CD4-positive, alpha-beta memory T cell (primary cell): ENCODE measurements around the gene LRRC45. TPM values are rescaled to one million over a fixed set of nuclear protein-coding genes. Genes with fewer than 3 reads are reported as not detected.

ENCODE experiments used
- CTCF ChIA-PET: fragments of 350-600 bp; sonication (Branson Sonifier 250); formaldehyde crosslinking; loops from one replicate; lab custom pipeline; 2021; ENCODE audit warnings: inconsistent platforms; ENCODE audit not compliant: partially characterized antibody; lab: Charles Lee
- POLR2A ChIA-PET: fragments of 350-600 bp; sonication (Branson Sonifier 250); formaldehyde crosslinking; loops from one replicate; lab custom pipeline; 2021; ENCODE audit not compliant: partially characterized antibody; lab: Charles Lee
- DNase-seq, 5 donors: peaks; one replicate each; pipeline versions ENCODE4 v3.0.0 to v3.0.0-alpha.2; 2020 to 2022; ENCODE audit warnings: mixed read lengths in 1 of 5
- H3K27ac ChIP-seq: one replicate; pipeline ENCODE4 v1.7.0; 2013; ENCODE audit warnings: low read depth, low read length
- H3K27me3 ChIP-seq: 2 replicates; pipeline ENCODE4 v1.7.0; 2013; ENCODE audit warnings: mild to moderate bottlenecking, low read length, moderate library complexity; ENCODE audit not compliant: insufficient read depth
- H3K36me3 ChIP-seq: 2 replicates; pipeline ENCODE4 v1.7.0; 2013; ENCODE audit warnings: mild to moderate bottlenecking, low read length, moderate library complexity; ENCODE audit not compliant: insufficient read depth
- H3K4me1 ChIP-seq: 2 replicates; pipeline ENCODE4 v1.7.0; 2013; ENCODE audit warnings: mild to moderate bottlenecking, low read length, moderate library complexity; ENCODE audit not compliant: insufficient read depth
- H3K4me3 ChIP-seq, 2 donors: one replicate each; pipeline ENCODE4 v1.7.0; 2013; ENCODE audit warnings: low read length in 2 of 2, mild to moderate bottlenecking in 1 of 2
- H3K9me3 ChIP-seq, 2 donors: one replicate each; pipeline ENCODE4 v1.7.0; 2013; ENCODE audit warnings: low read length in 2 of 2, control low read depth in 1 of 2; ENCODE audit not compliant: control insufficient read depth in 1 of 2
- H3K27ac Mint-ChIP-seq, 7 donors: one replicate each; pipeline ENCODE4 v1.8.0; 2020 to 2021; ENCODE audit warnings: mixed read lengths in 7 of 7, mild to moderate bottlenecking in 6 of 7, inconsistent platforms in 3 of 7, moderate library complexity in 3 of 7
- H3K27me3 Mint-ChIP-seq, 2 donors: one replicate each; pipeline ENCODE4 v1.8.0; 2020 to 2021; ENCODE audit warnings: mixed read lengths in 2 of 2
- H3K36me3 Mint-ChIP-seq, 2 donors: one replicate each; pipeline ENCODE4 v1.8.0; 2020 to 2021; ENCODE audit warnings: mixed read lengths in 2 of 2, inconsistent platforms in 1 of 2, mild to moderate bottlenecking in 1 of 2
- H3K4me1 Mint-ChIP-seq, 4 donors: one replicate each; pipeline ENCODE4 v1.8.0; 2020 to 2021; ENCODE audit warnings: mixed read lengths in 4 of 4, mild to moderate bottlenecking in 1 of 4
- H3K4me3 Mint-ChIP-seq, 8 donors: one replicate each; pipeline ENCODE4 v1.8.0; 2020 to 2021; ENCODE audit warnings: mixed read lengths in 8 of 8, mild to moderate bottlenecking in 7 of 8, moderate library complexity in 6 of 8, inconsistent platforms in 3 of 8
- H3K9me3 Mint-ChIP-seq, 8 donors: one replicate each; pipeline ENCODE4 v1.8.0; 2020 to 2021; ENCODE audit warnings: mixed read lengths in 8 of 8, mild to moderate bottlenecking in 5 of 8, inconsistent platforms in 3 of 8, moderate library complexity in 1 of 8
- intact Hi-C: fragments of 100-400 bp; cut with micrococcal nuclease; formaldehyde crosslinking; loops from one replicate; pipeline ENCODE4 v1.15.1; 2023
- polyA plus RNA-seq, 2 donors: library from polyadenylated mRNA; unstranded; fragments of 300-500 nt; fragmentation: Illumina TruSeq; gene quantifications; one replicate each; pipeline ENCODE4 v1.2.3, GENCODE V29; 2021
- total RNA-seq, 2 experiments: library from RNA; stranded (reverse); gene quantifications; one replicate each; pipeline ENCODE4 v1.2.3, GENCODE V29; 2021

Gene LRRC45
- total and polyA plus RNA-seq, 4 experiments from 2014 or later, result 5.7 to 18.7 (median 13.1) TPM

DNA sequence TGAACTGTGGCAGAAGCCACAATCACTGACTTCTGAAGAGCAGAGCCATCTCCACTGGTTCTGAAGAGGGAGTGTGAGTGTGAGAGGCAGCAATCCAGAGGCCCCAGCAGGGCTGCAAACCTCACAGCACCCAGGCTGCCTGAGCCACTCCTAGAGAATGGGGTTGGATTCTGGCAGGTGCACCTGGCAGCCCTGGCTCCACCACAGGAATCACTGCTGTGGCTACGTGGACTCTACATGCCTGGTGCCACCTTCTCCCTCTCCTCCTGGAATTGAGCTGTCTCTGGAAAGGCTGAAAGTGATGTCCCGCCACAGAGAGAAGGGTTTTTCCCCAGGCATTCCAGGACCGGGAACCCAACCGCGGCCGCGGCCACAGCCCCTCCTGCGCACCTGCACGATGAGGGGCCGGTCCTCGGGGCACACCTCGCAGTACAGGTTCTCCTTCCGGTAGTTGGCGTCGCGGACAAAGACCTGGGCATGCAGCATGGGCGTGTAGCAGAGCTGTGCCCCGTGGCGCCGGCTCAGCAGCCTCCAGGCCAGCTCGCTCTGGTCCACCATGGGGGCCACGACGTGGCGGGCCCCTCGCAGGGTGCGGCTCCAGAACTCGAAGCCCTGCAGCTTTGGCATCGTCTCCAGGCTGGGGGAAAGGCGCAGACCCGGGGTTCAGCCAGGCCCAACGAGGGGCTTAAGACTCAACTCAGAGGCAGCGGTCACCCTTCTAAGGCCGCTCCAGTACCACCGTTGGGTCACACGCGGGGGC is 41.5 kb downstream of the LRRC45 start:
- H3K27me3 ChIP-seq, result no peaks in the 10 kb centered on the region
- ChIA-PET POLR2A (interaction anchor here (1.0 to 3.9 kb wide), 11 partner anchors 8 to 81 kb away, joined by 4 to 27 read pairs (median 15); partner anchors contain the start of genes CENPX, DCXR, FASN and GPS1), CTCF (interaction anchor here (1.1 to 1.7 kb wide), 2 partner anchors 27 to 105 kb away, joined by 3 to 4 read pairs; partner anchors contain the start of gene DCXR)
- Mint-ChIP-seq H3K4me1 (peaks cover 0 to 23% (median 12%) of the 10 kb centered on the region in 4 donors), H3K36me3 (peaks cover 0 to 10% of the 10 kb centered on the region in 2 donors), H3K27me3 (no peaks in the 10 kb centered on the region), H3K4me3 (peak overlapping the region; percentile 49 to 74 (median 70)), H3K27ac (peak overlapping the region in 5 of 7 donors; percentile 59 to 87 (median 66)), H3K9me3 (no peaks in the 10 kb centered on the region)
- H3K27ac ChIP-seq, result peak overlapping the region; percentile 63
- DNase-seq, result peak in 1 of 5 donors; percentile 36
- H3K36me3 ChIP-seq, result peaks cover 14% of the 10 kb centered on the region
- intact Hi-C loops, result loop anchor here (1.0 to 2.0 kb wide), 2 partner anchors 13 to 28 kb away; partner anchors contain the start of genes DCXR, GPS1 and RFNG
- no peaks in the 10 kb centered on the region for H3K9me3 ChIP-seq
- peak overlapping the region; percentile 23 to 73 for H3K4me3 ChIP-seq
- peaks cover 28% of the 10 kb centered on the region for H3K4me1 ChIP-seq

DNA sequence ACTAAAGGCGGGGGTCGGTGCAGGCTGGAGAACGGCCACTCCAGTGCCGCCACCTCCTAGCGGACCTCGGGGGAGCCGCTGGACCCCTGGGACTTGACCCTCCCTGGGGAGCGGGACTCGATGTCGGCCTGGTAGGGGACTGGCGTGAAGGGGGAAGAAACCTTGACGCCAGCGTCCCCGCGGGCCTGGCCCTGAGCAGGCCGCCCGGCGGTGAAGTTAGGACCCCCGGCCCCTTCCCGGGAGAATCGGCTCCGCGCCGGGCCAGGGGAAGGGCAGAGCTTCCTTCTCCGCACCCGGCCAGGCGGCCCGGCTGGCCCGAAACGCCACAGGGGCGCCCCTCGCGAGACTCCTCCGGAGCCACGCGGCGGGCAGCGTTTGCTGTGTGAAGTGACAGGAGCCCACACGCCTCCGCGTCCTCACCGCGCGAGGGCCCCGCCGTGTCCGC is 42.1 kb downstream of the LRRC45 start:
- intact Hi-C loops, result loop anchor here (1.0 to 2.0 kb wide), 2 partner anchors 14 to 28 kb away; partner anchors contain the start of genes DCXR, GPS1 and RFNG
- Mint-ChIP-seq H3K27ac (peak overlapping the region in 3 of 7 donors; percentile 22 to 64 (median 52)), H3K4me1 (peaks cover 0 to 23% (median 12%) of the 10 kb centered on the region in 4 donors), H3K36me3 (peaks cover 0 to 6% of the 10 kb centered on the region in 2 donors), H3K4me3 (peak overlapping the region; percentile 49 to 74 (median 70)), H3K9me3 (no peaks in the 10 kb centered on the region), H3K27me3 (no peaks in the 10 kb centered on the region)
- peaks cover 28% of the 10 kb centered on the region for H3K4me1 ChIP-seq
- peaks cover 11% of the 10 kb centered on the region for H3K36me3 ChIP-seq
- DNase-seq, result no peak
- CTCF ChIA-PET, result interaction anchor here (1.1 to 1.7 kb wide), 2 partner anchors 28 to 106 kb away, joined by 3 to 4 read pairs; partner anchors contain the start of gene DCXR
- POLR2A ChIA-PET, result interaction anchor here (0.9 to 3.9 kb wide), 16 partner anchors 8 to 205 kb away, joined by 3 to 27 read pairs (median 8); partner anchors contain the start of genes CENPX, DCXR, FASN and GPS1
- H3K9me3 ChIP-seq, result no peaks in the 10 kb centered on the region
- peak overlapping the region; percentile 63 for H3K27ac ChIP-seq
- no peaks in the 10 kb centered on the region for H3K27me3 ChIP-seq
- peak overlapping the region; percentile 23 to 73 for H3K4me3 ChIP-seq

DNA sequence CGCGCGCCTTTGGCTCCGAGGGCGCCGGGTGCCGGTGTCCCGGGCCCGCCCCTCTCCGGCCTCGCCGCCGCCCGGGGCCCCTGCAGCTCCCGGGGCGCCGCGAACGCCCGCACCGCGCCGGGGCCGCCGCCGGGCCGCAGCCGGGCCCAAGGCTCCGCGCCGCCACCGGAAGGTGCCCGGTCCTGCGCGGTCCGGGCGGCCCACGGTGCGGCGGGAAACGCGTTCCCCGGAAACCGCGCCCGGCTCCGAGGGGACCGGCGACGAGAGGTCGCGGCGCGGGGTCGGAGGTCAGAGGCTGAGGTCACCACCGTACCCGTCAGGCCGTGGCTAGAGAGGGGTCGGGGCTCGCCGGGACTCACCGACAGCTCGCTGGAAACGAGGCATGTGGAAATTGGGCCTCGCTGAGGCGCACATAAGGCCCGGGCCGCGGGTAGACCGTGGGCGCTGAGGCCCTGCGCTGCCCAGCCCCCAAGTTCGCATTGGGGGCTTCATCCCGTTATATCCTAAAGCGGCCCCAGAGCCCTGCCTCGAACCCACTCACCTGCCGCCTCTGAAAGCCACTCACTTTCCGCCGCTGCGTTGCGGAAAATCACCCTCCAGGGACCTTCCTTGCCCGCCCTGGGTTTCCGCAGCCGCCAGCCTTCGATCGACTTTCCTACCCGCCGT is 42.7 kb downstream of the LRRC45 start, which contains the start of gene DUS1L:
TSS of gene DUS1L (minus strand) at position 167 of the 666 bp plus-strand sequence. CDS start 745 bp downstream, outside the sequence.
- Mint-ChIP-seq H3K27me3 (no peaks in the 10 kb centered on the region), H3K36me3 (peaks cover 0 to 4% of the 10 kb centered on the region in 2 donors), H3K4me3 (peak within 1 kb of the TSS; percentile 81 to 89 (median 86)), H3K4me1 (peaks cover 0 to 23% (median 12%) of the 10 kb centered on the region in 4 donors), H3K9me3 (no peaks in the 10 kb centered on the region), H3K27ac (peak within 1 kb of the TSS; percentile 91 to 97 (median 94))
- Histone ChIP-seq H3K4me1 (peaks cover 28% of the 10 kb centered on the region), H3K36me3 (peaks cover 5% of the 10 kb centered on the region), H3K27me3 (no peaks in the 10 kb centered on the region), H3K9me3 (no peaks in the 10 kb centered on the region), H3K27ac (peak within 1 kb of the TSS; percentile 66), H3K4me3 (peak within 1 kb of the TSS; percentile 42 to 73)
- POLR2A ChIA-PET, result interaction anchor here (0.7 to 3.9 kb wide), 17 partner anchors 9 to 206 kb away, joined by 3 to 27 read pairs (median 7); partner anchors contain the start of genes CENPX, DCXR, FASN and GPS1
- intact Hi-C loops, result loop anchor here (1.0 to 2.0 kb wide), 2 partner anchors 14 to 29 kb away; partner anchors contain the start of genes DCXR, GPS1 and RFNG
- CTCF ChIA-PET, result interaction anchor here (0.5 to 1.7 kb wide), 5 partner anchors 28 to 303 kb away, joined by 3 to 4 read pairs (median 3); partner anchors contain the start of gene DCXR
- DNase-seq, result peak; percentile 44 to 78 (median 70)

DNA sequence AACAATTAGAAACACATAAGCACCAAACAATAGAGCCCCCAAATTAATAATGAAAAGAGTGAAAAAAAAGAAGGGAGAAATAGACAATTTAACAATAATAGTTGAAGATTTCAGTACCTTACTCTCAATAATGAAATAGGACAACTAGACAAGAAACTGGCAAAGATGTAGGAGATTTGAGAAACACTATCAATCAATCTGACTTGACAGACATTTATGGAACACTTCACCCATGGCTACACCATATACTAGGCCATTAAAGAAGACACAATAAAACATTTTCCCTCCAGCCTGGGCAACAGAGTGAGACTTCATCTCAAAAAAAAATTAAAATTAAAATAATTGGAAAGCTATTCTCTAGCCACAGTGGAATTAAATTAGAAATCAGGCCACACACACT is 47.5 kb downstream of the LRRC45 start:
- Histone ChIP-seq H3K27ac (no peak overlapping the region), H3K36me3 (no peaks in the 10 kb centered on the region), H3K4me1 (peaks cover 11% of the 10 kb centered on the region), H3K9me3 (no peaks in the 10 kb centered on the region), H3K27me3 (no peaks in the 10 kb centered on the region), H3K4me3 (no peak overlapping the region)
- peaks cover 0 to 14% (median 7%) of the 10 kb centered on the region in 4 donors for H3K4me1 Mint-ChIP-seq
- no peaks in the 10 kb centered on the region for H3K36me3 Mint-ChIP-seq
- ChIA-PET CTCF (no interaction called here), POLR2A (interaction anchor here (1.1 kb wide), 1 partner anchor 56 kb away, joined by 3 read pairs; no protein-coding TSS in a partner anchor)
- H3K27ac Mint-ChIP-seq, result peak overlapping the region in 2 of 7 donors; percentile 2 to 3
- no peak for DNase-seq
- intact Hi-C loops, result no loop called here
- H3K9me3 Mint-ChIP-seq, result no peaks in the 10 kb centered on the region
- no peak overlapping the region for H3K4me3 Mint-ChIP-seq
- no peaks in the 10 kb centered on the region for H3K27me3 Mint-ChIP-seq

DNA sequence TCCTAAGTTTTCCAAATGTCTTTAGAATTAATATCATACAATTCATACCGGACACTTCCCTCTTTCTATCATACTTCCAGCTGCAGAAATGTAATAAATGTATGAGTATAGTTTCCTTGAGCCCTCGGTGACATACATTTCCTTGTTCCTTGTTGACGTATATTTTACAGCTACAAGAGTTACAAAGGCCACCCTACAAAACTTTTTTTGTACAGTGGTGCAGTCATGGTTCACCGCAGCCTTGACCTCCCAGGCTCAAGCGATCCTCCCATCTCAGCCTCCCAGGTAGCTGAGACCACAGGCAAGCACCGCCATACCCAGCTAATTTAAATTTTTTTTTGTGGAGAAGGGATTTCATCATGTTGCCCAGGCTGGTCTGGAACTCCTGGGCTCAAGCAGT is 49.7 kb downstream of the LRRC45 start:
- Histone ChIP-seq H3K4me3 (no peak overlapping the region), H3K36me3 (no peaks in the 10 kb centered on the region), H3K4me1 (no peaks in the 10 kb centered on the region), H3K9me3 (no peaks in the 10 kb centered on the region), H3K27ac (no peak overlapping the region), H3K27me3 (no peaks in the 10 kb centered on the region)
- H3K9me3 Mint-ChIP-seq, result peaks cover 0 to 4% (median 0%) of the 10 kb centered on the region in 8 donors
- ChIA-PET POLR2A (no interaction called here), CTCF (interaction anchor here (0.6 to 0.8 kb wide), 3 partner anchors 35 to 437 kb away, joined by 3 read pairs; partner anchors contain the start of gene DCXR)
- H3K27me3 Mint-ChIP-seq, result no peaks in the 10 kb centered on the region
- H3K36me3 Mint-ChIP-seq, result no peaks in the 10 kb centered on the region
- DNase-seq, result no peak
- intact Hi-C loops, result no loop called here
- H3K27ac Mint-ChIP-seq, result no peak overlapping the region
- no peak overlapping the region for H3K4me3 Mint-ChIP-seq
- H3K4me1 Mint-ChIP-seq, result no peaks in the 10 kb centered on the region

DNA sequence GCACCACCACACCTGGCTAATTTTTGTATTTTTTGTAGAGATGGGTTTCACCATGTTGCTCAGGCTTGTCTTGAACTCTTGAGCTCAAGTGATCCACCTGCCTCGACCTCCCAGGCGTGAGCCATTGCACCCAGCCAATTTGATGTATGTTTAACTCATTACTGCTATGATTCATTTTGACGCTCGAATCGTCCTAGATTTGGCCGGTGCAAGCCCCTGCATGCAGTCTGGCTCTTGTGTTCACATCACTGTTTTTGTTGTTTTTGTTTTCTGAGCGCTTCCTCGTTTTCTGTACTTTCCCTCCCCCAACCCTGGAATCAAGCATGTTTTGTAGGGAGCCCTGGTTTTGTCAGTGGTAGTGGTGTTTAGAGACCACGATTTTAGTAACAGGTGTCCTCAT is 50.3 kb downstream of the LRRC45 start:
- Histone ChIP-seq H3K9me3 (no peaks in the 10 kb centered on the region), H3K36me3 (no peaks in the 10 kb centered on the region), H3K27me3 (no peaks in the 10 kb centered on the region), H3K4me1 (no peaks in the 10 kb centered on the region), H3K27ac (no peak overlapping the region), H3K4me3 (no peak overlapping the region)
- no peak for DNase-seq
- Mint-ChIP-seq H3K4me1 (no peaks in the 10 kb centered on the region), H3K36me3 (peaks cover 0 to 2% of the 10 kb centered on the region in 2 donors), H3K9me3 (peaks cover 0 to 4% (median 0%) of the 10 kb centered on the region in 8 donors), H3K27me3 (no peaks in the 10 kb centered on the region), H3K27ac (no peak overlapping the region), H3K4me3 (no peak overlapping the region)
- POLR2A ChIA-PET, result no interaction called here
- intact Hi-C loops, result no loop called here
- CTCF ChIA-PET, result interaction anchor here (0.6 to 0.8 kb wide), 2 partner anchors 36 to 43 kb away, joined by 3 read pairs; partner anchors contain the start of gene DCXR
